ENCODE results near the gene CGB7.
"Not testable (repeated sequence)": the region's sequence is repeated elsewhere in the genome, so short reads cannot be mapped to it uniquely, and the experiment has no call there.

Gene CGB7

GRCh38 chr19:49042177-49042576 lies 15.4 kb downstream of the CGB7 start:
- no peak for DNase-seq (ENCODE audit: low spot score)
- no peak for TF ChIP-seq CTCF (IDR thresholded peaks at IDR 0.05; ENCODE audit: extremely low read depth, missing control alignments)

- not testable (repeated sequence) for DNase-seq (ENCODE audit: low spot score)
Measured at GRCh38 chr19:49039736-49040135, 17.8 kb downstream of the CGB7 start.

DNA sequence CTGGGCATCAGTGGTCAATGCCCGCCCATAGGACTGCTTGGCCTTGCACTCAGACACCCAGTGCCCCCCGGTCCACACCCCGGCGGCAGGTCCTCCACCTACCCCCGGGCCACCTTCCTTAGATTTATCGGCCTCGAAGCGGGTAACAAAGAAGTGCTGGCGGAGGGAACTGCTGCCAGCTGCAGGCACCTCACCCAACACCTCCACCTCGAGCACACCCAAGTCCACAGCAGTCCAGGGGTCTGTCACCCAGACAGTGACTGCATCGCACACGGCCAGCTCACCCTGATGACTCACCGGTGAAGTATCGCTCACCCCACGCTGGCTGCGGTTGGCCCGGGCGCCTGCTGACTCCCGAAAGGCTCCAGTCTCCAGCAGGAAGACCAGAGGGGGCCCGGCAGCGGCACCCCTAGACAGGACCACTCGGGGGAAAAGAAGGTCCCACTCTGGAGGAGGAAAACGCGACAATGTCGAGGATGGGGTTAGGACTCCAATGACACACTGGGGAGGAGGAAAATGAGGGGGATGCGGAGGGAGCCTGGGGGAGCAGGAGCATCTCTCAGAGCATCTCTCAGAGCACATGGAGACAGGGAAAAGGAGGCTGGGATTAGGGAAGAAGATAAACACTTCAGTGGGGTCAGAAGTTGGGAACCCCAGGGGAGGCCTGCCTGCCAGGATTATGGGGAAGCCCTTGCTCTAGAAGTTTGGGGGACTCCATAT lies 18.8 kb downstream of the CGB7 start:
- DNase-seq (ENCODE audit: low spot score): not testable (repeated sequence)

DNA sequence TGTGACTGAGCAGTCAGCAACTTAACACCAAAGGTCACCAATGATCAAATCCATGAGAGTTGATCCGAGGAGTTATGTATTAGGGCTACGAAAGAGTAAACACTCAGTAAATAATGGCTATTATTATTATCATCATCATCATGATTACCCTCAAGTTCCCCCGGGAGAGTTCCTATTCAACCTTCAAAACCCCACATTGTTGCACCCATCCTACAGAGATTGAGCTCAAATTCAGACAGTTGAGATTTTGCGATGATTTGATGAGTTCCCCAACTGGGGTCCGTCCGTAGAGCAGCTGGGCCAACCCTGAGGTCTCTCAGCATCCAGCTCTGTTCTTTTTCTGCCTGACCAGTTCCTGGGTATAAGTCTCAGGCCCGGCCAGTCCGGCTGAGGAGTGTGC lies 19.4 kb downstream of the CGB7 start:
- not testable (repeated sequence) for DNase-seq (ENCODE audit: low spot score)

DNA sequence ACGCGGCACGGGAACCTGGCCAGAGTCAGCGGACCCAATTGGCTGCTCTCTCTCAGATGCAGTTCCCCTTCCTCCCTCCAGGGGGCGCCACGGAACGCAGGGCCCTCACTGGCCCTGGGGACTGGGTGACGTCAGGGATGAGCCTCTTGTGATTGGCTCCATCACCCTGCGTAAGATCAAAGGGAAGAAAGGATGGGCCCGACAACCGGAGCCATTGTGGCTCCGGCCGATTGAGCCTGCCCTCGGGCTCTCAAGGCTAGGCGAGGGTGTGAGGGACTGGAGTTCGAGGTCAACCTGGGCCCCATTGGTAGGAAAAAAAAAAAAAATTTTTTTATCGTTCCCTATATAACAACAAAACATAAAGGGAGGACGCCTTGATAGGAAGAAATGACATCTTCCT lies 20.7 kb downstream of the CGB7 start, which contains the start of gene CGB1:
TSS of gene CGB1 (minus strand) at position 81 of the 400 bp plus-strand sequence. CDS start 184 bp downstream, outside the sequence.
- TF ChIP-seq CTCF (IDR thresholded peaks at IDR 0.05; ENCODE audit: extremely low read depth, missing control alignments): peak; percentile 38
- peak; percentile 25 for DNase-seq (ENCODE audit: low spot score)

GRCh38 chr19:49031642-49032301 lies 25.8 kb downstream of the CGB7 start, which contains the start of gene CGB2:
TSS of gene CGB2 (plus strand) at chr19:49031890. CDS start at chr19:49032096, 206 bp downstream.
- DNase-seq (ENCODE audit: low spot score): peak; percentile 68

DNA sequence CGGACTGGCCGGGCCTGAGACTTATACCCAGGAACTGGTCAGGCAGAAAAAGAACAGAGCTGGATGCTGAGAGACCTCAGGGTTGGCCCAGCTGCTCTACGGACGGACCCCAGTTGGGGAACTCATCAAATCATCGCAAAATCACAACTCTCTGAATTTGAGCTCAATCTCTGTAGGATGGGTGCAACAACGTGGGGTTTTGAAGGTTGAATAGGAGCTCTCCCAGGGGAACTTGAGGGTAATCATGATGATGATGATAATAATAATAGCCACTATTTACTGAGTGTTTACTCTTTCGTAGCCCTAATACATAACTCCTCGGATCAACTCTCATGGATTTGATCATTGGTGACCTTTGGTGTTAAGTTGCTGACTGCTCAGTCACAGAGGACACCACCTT lies 27.2 kb downstream of the CGB7 start:
- DNase-seq (ENCODE audit: low spot score): not testable (repeated sequence)

DNA sequence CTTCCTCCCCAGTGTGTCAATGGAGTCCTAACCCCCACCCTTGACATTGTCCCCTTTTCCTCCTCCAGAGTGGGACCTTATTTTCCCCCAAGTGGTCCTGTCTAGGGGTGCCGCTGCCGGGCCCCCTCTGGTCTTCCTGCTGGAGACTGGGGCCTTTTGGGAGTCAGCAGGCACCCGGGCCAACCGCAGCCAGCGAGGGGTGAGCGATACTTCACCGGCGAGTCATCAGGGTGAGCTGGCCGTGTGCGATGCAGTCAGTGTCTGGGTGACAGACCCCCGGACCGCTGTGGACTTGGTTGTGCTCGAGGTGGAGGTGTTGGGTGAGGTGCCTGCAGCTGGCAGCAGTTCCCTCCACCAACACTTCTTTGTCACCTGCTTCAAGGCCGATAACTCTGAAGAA lies 27.8 kb downstream of the CGB7 start:
- not testable (repeated sequence) for DNase-seq (ENCODE audit: low spot score)

DNA sequence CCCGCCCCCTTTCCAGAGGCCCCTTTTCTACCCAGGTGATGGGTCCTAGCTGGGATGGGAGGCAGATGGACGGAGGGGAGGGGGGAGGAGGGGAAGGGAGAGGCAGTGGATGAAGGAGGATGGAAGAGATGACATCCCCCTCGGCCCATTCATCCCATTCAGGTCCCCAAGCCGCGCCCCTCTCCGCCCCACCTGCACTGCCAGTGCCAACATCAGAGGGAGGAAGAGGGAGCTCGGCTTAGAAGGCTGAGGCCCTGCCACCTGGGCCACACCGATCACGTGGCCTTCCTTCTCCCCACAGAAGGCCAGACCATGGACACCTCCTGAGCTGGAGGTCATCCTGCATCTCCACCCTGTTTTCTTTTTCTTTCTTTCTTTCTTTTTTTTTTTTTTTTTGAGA lies 28.9 kb downstream of the CGB7 start:
- not testable (repeated sequence) for DNase-seq (ENCODE audit: low spot score)

DNA sequence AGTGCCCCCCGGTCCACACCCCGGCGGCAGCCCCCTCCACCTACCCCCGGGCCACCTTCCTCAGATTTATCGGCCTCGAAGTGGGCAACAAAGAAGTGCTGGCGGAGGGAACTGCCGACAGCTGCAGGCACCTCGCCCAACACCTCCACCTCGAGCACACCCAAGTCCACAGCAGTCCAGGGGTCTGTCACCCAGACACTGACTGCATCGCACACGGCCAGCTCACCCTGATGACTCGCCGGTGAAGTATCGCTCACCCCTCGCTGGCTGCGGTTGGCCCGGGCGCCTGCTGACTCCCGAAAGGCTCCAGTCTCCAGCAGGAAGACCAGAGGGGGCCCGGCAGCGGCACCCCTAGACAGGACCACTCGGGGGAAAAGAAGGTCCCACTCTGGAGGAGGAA lies 31.9 kb downstream of the CGB7 start:
- DNase-seq (ENCODE audit: low spot score): not testable (repeated sequence)

- not testable (repeated sequence) for DNase-seq (ENCODE audit: low spot score)
Measured at GRCh38 chr19:49025088-49025487, 32.5 kb downstream of the CGB7 start.

- DNase-seq (ENCODE audit: low spot score): not testable (repeated sequence)
Measured at GRCh38 chr19:49024233-49024632, 33.3 kb downstream of the CGB7 start, which contains the start of gene CGB3. TSS of gene CGB3 (minus strand) at chr19:49024333. CDS start at chr19:49023971, 362 bp downstream.

GRCh38 chr19:49022116-49022515 lies 35.4 kb downstream of the CGB7 start:
- TF ChIP-seq CTCF (IDR thresholded peaks at IDR 0.05; ENCODE audit: extremely low read depth, missing control alignments): no peak
- DNase-seq (ENCODE audit: low spot score): no peak
